ENCODE measurements around the gene RNF182. TPM values are rescaled to one million over a fixed set of nuclear protein-coding genes. Genes with fewer than 3 reads are reported as not detected.

RNF182 gene
- total RNA-seq, 1 experiment from 2014 or later: 12.7 TPM

Other genes with a start within 250 kb of the RNF182 start
- 28.6 and 33.0 TPM in 2 replicates for gene RANBP9, start 213.1 kb upstream of the RNF182 start, total RNA-seq (2014; rRNA removed; shearing (Covaris generic))
- gene MCUR1, start 110.4 kb upstream of the RNF182 start, total RNA-seq (2014; rRNA removed; shearing (Covaris generic)): 23.3 and 23.5 TPM in 2 replicates
- 12.8 and 14.9 TPM in 2 replicates for gene CD83, start 192.8 kb downstream of the RNF182 start, total RNA-seq (2014; rRNA removed; shearing (Covaris generic))

Measured in RPMI7951 (cell line).